ENCODE results near the gene TRIM27. TPM values are rescaled to one million over a fixed set of nuclear protein-coding genes. Genes with fewer than 3 reads are reported as not detected.

TRIM27 gene
- total RNA-seq, 1 experiment from 2014 or later, result 79.8 TPM

- TF ChIP-seq SMAD4 (CRISPR knock-in tag; IDR thresholded peaks at IDR 0.05) (no peak), CREB1 (CRISPR knock-in tag; IDR thresholded peaks at IDR 0.05) (no peak), RORB (CRISPR knock-in tag; IDR thresholded peaks at IDR 0.05) (no peak), E2F5 (CRISPR knock-in tag; IDR thresholded peaks at IDR 0.05) (no peak)
- TF ChIP-seq, protein P1, sequence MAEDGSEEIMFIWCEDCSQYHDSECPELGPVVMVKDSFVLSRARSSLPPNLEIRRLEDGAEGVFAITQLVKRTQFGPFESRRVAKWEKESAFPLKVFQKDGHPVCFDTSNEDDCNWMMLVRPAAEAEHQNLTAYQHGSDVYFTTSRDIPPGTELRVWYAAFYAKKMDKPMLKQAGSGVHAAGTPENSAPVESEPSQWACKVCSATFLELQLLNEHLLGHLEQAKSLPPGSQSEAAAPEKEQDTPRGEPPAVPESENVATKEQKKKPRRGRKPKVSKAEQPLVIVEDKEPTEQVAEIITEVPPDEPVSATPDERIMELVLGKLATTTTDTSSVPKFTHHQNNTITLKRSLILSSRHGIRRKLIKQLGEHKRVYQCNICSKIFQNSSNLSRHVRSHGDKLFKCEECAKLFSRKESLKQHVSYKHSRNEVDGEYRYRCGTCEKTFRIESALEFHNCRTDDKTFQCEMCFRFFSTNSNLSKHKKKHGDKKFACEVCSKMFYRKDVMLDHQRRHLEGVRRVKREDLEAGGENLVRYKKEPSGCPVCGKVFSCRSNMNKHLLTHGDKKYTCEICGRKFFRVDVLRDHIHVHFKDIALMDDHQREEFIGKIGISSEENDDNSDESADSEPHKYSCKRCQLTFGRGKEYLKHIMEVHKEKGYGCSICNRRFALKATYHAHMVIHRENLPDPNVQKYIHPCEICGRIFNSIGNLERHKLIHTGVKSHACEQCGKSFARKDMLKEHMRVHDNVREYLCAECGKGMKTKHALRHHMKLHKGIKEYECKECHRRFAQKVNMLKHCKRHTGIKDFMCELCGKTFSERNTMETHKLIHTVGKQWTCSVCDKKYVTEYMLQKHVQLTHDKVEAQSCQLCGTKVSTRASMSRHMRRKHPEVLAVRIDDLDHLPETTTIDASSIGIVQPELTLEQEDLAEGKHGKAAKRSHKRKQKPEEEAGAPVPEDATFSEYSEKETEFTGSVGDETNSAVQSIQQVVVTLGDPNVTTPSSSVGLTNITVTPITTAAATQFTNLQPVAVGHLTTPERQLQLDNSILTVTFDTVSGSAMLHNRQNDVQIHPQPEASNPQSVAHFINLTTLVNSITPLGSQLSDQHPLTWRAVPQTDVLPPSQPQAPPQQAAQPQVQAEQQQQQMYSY (CRISPR knock-in tag; IDR thresholded peaks at IDR 0.05), result no peak
- TF ChIP-seq, protein P2, sequence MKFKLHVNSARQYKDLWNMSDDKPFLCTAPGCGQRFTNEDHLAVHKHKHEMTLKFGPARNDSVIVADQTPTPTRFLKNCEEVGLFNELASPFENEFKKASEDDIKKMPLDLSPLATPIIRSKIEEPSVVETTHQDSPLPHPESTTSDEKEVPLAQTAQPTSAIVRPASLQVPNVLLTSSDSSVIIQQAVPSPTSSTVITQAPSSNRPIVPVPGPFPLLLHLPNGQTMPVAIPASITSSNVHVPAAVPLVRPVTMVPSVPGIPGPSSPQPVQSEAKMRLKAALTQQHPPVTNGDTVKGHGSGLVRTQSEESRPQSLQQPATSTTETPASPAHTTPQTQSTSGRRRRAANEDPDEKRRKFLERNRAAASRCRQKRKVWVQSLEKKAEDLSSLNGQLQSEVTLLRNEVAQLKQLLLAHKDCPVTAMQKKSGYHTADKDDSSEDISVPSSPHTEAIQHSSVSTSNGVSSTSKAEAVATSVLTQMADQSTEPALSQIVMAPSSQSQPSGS (CRISPR knock-in tag; IDR thresholded peaks at IDR 0.05; ENCODE audit: borderline replicate concordance, low read depth), result no peak
These were observed 31.3 kb downstream of the TRIM27 start (continued) for GRCh38 chr6:28892525-28892924.

DNA sequence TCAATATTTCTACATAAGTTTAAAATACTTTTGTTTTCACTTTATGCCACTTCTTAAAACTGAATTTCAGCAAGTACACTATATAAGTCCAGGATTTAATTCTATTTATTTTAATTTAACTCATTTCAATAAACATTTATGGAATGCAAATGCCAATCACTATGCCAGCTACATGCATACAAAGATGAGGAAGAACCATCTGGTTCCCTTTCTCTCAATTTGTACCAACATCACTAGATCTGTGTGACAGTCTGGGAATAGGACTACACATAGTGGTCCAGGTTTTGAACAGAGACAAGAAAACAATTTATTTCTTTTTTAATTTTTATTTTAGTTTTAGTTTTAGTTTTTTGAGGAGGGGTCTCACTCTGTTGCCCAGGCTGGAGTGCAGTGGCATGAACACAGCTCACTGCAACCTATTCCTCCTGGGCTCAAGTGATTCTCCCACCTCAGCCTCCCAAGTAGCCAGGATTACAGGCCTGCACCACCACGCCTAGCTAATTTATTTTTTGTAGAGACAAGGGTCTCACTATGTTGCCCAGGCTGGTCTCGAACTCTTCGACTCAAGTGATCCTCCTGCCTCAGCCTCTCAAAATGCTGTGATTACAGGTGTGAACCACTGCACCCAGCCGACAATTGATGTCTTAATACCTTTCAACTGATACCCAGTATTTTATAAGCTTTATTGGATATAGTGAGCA is 35.8 kb downstream of the TRIM27 start:
- POLR2A ChIA-PET, result interaction anchor here (1.3 kb wide), 1 partner anchor 7 kb away, joined by 7 read pairs; no protein-coding TSS in a partner anchor
- no peak for TF ChIP-seq RELA (CRISPR knock-in tag; IDR thresholded peaks at IDR 0.05; ENCODE audit: borderline replicate concordance)
- TF ChIP-seq RORB (CRISPR knock-in tag; IDR thresholded peaks at IDR 0.05), result no peak
- no peak for TF ChIP-seq CBFB (CRISPR knock-in tag; IDR thresholded peaks at IDR 0.05; ENCODE audit: low read depth)
- Mint-ChIP-seq H3K4me3 (no peak overlapping the region), H3K36me3 (peaks cover 15% of the 10 kb centered on the region), H3K27me3 (ENCODE audit: low read depth) (no peaks in the 10 kb centered on the region), H3K27ac (no peak overlapping the region), H3K4me1 (no peaks in the 10 kb centered on the region), H3K9me3 (peaks cover 20% of the 10 kb centered on the region)
- CTCF ChIA-PET, result interaction anchor here (0.5 to 1.7 kb wide), 2 partner anchors 50 to 133 kb away, joined by 3 to 7 read pairs; no protein-coding TSS in a partner anchor
- DNase-seq (ENCODE audit: low spot score) (no peak), ATAC-seq (no peak)

DNA sequence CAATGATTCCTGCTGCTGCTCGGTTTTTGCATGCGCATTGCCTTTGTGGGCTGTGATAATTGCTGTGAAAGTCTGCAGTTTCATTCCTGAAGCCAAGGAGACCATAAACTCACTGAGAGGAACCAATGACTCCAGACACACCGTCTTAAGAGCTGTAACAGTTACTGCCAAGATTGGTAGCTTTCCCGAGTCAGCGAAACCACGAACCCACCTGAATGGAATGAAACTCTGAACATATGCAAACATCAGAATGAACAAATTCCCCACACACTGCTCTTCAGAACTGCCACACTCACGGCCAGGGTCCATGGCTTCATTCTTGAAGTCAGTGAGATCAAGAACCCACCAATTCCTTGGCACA is 37.7 kb downstream of the TRIM27 start:
- ChIA-PET CTCF (no interaction called here), POLR2A (interaction anchor here (1.5 kb wide), 1 partner anchor 20 kb away, joined by 4 read pairs; no protein-coding TSS in a partner anchor)
- no peaks in the 10 kb centered on the region for H3K27me3 Mint-ChIP-seq (ENCODE audit: low read depth)
- TF ChIP-seq STAT6 (CRISPR knock-in tag; conservative IDR thresholded peaks at IDR 0.05; ENCODE audit: low read depth), result no peak
- no peak for TF ChIP-seq OVOL2 (CRISPR knock-in tag; IDR thresholded peaks at IDR 0.05; ENCODE audit: borderline replicate concordance)
- TF ChIP-seq TCF7 (CRISPR knock-in tag; IDR thresholded peaks at IDR 0.05; ENCODE audit: low read depth), result no peak
- TF ChIP-seq TP53 (CRISPR knock-in tag; IDR thresholded peaks at IDR 0.05), result no peak
- peaks cover 8% of the 10 kb centered on the region for H3K4me1 Mint-ChIP-seq
- no peak overlapping the region for H3K27ac Mint-ChIP-seq
- H3K9me3 Mint-ChIP-seq, result peaks cover 20% of the 10 kb centered on the region
- DNase-seq (ENCODE audit: low spot score) (no peak), ATAC-seq (no peak)
- no peak overlapping the region for H3K4me3 Mint-ChIP-seq
- peaks cover 15% of the 10 kb centered on the region for H3K36me3 Mint-ChIP-seq
